CD4-positive, alpha-beta T cell treated with Interferon alpha-2 for 1 hour (primary cell): Measurements from ENCODE around the gene IL25.

ENCODE experiments used
- DNase-seq, 2 donors: peaks; one replicate each; pipeline ENCODE4 v3.0.0-alpha.2; 2020 to 2022

IL25 gene

GRCh38 chr14:23354990-23355389 is 17.6 kb upstream of the IL25 start:
- DNase-seq = no peak

GRCh38 chr14:23355871-23356435 is 16.7 kb upstream of the IL25 start:
- DNase-seq = no peak

GRCh38 chr14:23356662-23357061 is 15.9 kb upstream of the IL25 start:
- no peak for DNase-seq

DNA sequence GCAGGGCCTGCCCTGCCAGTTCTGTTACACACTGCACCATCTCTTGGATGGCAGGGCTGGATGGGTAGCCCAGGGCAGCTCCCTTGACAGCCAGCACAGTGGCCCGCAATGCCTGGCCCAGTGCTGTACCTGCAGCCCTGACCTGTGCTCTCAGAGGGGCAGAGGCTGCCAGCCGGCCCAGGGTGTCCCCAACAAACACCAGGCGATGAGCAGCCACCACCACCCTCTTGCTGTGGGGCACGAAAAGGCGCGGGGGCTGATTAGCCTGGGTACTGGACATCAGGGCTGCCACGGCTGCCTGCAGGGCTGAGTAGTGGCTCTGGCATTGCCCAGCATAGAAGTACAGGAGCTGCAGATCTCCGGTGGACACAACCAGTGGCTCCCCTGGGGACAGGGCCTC is 15.3 kb upstream of the IL25 start:
- no peak for DNase-seq

- no peak for DNase-seq
Observed at GRCh38 chr14:23358042-23358441, 14.6 kb upstream of the IL25 start.

DNA sequence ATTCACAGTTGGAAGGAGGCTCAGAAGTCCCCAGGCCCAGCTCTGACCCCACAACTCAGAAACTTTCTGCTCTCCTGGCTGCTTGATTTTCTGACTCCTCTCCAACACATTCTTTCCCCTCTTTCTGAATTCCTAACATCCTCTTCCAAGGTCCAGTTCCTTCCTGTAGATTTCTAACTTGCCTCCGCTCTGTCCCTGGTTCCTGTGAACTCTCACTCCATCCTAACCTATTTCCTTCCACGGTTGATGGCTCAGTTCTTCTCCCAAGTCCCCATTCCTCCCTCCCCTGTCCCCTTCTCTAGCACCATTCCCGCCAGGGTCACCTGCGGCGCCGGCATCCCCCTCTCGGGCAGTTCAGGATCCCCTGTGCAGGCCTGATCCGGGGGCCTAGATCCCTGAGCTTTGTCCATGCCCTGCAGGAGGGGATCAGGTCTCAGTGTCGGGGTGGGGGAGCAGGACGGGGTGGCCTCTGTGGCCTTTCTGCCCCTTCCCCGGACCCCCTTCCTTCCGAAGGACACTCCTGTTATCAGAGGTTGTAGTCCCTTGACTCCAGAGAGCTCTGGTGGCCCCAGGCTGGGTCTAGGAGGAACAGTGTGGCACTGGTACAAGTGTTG is 13.9 kb upstream of the IL25 start:
- DNase-seq = no peak

DNA sequence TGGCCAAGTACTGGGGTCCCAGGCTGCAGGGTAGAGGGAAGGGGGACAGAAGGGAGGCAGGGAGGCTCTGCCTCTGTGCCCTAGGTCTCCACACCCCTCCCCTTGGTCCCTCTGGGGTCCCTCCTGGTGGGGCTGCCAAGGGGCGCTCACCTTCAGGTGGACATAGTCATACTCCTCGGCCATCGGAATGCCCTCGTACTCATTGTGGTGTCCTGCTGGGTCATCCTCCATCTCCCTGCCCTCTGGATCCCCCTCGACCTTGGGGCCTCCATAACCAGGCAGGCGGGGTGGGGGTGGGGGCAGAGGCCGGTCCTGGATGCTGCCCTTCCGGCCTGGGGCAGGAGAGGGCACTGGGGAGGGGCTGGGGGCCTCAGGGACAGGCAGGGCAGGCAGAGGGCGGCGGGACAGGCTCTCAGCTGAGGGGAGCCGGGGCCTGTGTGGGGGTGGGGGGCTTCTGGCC is 13.4 kb upstream of the IL25 start:
- no peak for DNase-seq

DNA sequence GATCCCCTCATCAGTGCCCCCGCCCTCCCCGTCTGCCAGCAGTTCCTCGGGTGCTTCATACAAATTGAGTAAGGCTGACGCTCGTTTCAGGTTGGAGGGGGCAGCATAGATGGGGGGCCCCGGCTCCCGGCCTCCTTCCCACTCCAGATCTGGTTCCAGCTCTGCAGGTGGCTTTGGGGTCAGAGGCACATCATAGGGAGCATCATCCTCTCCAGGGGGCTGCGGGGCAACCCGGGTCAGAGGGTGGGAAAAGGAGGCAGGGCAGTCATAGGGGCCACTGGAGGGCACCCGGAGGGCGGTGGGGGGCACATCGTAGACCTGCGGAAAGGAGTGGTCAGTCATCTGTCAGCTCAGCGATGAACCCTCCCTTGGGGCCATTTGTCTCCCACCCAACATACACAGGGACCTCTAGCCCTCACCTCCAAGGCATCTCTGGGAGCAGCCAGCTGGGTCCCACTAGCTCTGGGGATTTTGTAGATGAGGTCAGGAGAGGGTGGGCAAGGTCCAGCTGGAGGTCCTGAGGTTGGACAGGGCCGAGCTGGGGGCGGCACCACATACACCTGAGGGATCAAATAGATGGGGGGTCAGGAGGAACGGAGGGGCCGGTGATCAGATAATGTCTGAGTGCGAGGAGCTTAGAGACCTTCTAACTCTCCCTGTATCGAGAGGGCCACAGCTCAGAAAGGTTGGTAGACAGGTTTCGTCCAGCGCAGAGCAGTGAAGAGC is 12.7 kb upstream of the IL25 start:
- no peak for DNase-seq

DNA sequence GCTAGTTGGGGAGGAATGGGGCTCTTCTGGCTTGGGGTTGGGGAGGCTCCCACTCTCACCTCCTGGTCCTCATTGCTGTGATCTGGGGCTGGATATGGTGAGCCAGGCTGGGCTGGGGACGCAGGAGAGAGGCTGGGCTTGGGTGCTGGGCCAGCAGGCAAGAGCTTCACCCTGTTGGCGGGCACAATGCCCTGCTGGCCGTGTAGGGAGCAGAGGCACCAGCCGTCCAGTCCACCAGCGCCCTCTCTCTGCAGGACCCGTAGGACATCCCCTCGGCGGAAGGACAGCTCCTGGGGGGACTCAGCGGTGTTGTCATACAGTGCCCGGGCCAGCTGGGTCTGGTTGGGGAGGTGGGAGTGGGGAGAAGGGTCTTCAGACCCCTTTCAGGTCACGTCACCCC is 12.1 kb upstream of the IL25 start:
- DNase-seq = no peak

DNA sequence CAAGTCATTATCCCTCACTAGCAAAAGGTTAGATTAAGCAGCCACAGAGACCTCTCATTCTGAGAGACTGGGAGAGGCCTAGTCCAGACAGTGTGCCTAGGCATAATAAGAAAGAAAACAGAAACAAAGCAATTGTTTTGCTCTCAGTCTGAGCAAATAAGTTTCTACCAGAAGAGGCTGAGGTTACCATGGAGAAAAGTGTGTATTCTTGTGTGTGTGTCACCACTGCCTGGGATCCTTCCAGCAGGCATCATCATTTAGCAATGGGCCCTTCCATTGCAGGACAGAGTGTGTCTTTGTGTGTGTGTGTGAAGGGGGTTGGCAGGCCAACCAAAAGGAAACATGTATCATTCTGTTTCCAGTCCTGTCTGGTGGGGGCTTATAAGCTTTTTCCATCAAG is 11.3 kb upstream of the IL25 start:
- DNase-seq = no peak

- no peak for DNase-seq
Observed at GRCh38 chr14:23361763-23362162, 10.8 kb upstream of the IL25 start.

- no peak for DNase-seq
Observed at GRCh38 chr14:23362200-23362599, 10.4 kb upstream of the IL25 start.

- DNase-seq = no peak
Observed at GRCh38 chr14:23364164-23365035, 8.2 kb upstream of the IL25 start.

GRCh38 chr14:23365036-23365731 is 7.4 kb upstream of the IL25 start, which contains the start of gene EFS:
EFS (minus strand) TSS chr14:23365172; CDS start chr14:23365025, 147 bp downstream.
- DNase-seq = no peak

GRCh38 chr14:23365732-23366425 is 6.7 kb upstream of the IL25 start:
- DNase-seq = no peak

GRCh38 chr14:23366426-23366921 is 6.1 kb upstream of the IL25 start:
- no peak for DNase-seq

GRCh38 chr14:23370221-23370620 is 2.4 kb upstream of the IL25 start:
- no peak for DNase-seq

- DNase-seq = no peak
Observed at GRCh38 chr14:23371865-23372264, 744 bp upstream of the IL25 start.

- no peak for DNase-seq
Observed at GRCh38 chr14:23373041-23373440, 432 bp downstream of the IL25 start.

GRCh38 chr14:23375527-23376251 is 3.1 kb downstream of the IL25 start:
- no peak for DNase-seq
